Activated CD4-positive, alpha-beta memory T cell treated with anti-CD3 and anti-CD28 coated beads, Interleukin-2, amount 10 ng/mL, durations not matched to agents 7 days and 5 days (primary cell): ENCODE data around the gene RNF121. TPM values are rescaled to one million over a fixed set of nuclear protein-coding genes. Genes with fewer than 3 reads are reported as not detected.
"Not testable (repeated sequence)": the region's sequence is repeated elsewhere in the genome, so short reads cannot be mapped to it uniquely, and the experiment has no call there.

ENCODE experiments used
- CTCF ChIA-PET: fragments of 350-600 bp; sonication (Branson Sonifier 250); formaldehyde crosslinking; loops from one replicate; lab custom pipeline; 2021; ENCODE audit warnings: antibody characterized with exemption, inconsistent platforms; lab: Charles Lee
- POLR2A ChIA-PET: fragments of 350-600 bp; sonication (Branson Sonifier 250); formaldehyde crosslinking; loops from one replicate; lab custom pipeline; 2021; ENCODE audit warnings: antibody characterized with exemption; lab: Charles Lee
- DNase-seq: peaks from one replicate; pipeline ENCODE4 v3.0.0-alpha.2; 2020
- H3K27ac Mint-ChIP-seq: one replicate; pipeline ENCODE4 v1.8.0; 2021; ENCODE audit warnings: mild to moderate bottlenecking, mixed read lengths
- H3K27me3 Mint-ChIP-seq: one replicate; pipeline ENCODE4 v1.8.0; 2021; ENCODE audit warnings: mixed read lengths
- H3K36me3 Mint-ChIP-seq: one replicate; pipeline ENCODE4 v1.8.0; 2021; ENCODE audit warnings: low read depth, mixed read lengths
- H3K4me1 Mint-ChIP-seq: one replicate; pipeline ENCODE4 v1.8.0; 2021; ENCODE audit warnings: mixed read lengths
- H3K4me3 Mint-ChIP-seq: one replicate; pipeline ENCODE4 v1.8.0; 2021; ENCODE audit warnings: mild to moderate bottlenecking, mixed read lengths
- H3K9me3 Mint-ChIP-seq: one replicate; pipeline ENCODE4 v1.8.0; 2021; ENCODE audit warnings: mixed read lengths
- total RNA-seq, 2 experiments: library from RNA; stranded (reverse); gene quantifications; one replicate each; pipeline ENCODE4 v1.2.3, GENCODE V29; 2021

RNF121 gene
- total RNA-seq: 10 to 100 TPM; 25.7 to 28.1 TPM

DNA sequence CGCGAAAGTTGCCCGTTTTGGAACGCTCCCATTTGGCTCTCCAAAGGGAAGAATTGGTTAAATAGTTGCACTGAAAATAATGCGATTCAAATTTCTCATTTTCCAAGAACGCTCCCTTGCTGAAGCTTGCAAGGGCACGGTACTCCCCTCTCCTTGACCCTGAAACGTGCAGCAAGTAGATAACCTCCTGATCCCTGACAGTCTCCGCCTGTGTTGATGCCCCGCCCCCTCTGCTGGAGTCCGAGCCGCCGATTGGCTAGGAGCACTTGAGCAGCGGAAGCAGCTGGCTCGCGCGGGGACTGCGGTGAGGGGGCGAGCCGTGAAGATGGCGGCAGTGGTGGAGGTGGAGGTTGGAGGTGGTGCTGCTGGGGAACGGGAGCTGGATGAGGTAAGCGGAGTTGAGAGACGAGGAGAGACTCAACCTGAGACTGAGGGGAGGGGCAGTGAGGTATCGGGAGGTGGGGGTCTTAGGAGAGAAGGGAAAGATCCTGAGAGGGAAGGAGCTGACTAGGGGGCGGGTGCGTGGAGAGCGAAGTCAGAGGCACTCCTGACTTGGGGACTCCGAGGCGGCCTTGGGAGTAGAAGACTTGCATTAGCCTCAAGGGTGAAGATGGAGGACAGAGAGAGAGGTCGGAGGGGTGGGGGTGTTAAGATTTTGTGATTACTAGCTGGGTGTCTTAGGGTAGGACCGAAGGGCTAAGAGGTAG lies at the start of gene RNF121:
RNF121 (plus strand) TSS at position 310 of the 707 bp plus-strand sequence; CDS start at position 326, 16 bp downstream.
- no peaks in the 10 kb centered on the region for H3K9me3 Mint-ChIP-seq
- peaks cover 51% of the 10 kb centered on the region for H3K4me1 Mint-ChIP-seq
- H3K27me3 Mint-ChIP-seq: no peaks in the 10 kb centered on the region
- ChIA-PET POLR2A (interaction anchor here (0.8 to 3.6 kb wide), 26 partner anchors 9 to 591 kb away, joined by 3 to 47 read pairs (median 4); partner anchors contain the start of genes ANAPC15, IL18BP and LAMTOR1), CTCF (interaction anchor here (0.8 to 2.8 kb wide), 10 partner anchors 48 to 309 kb away, joined by 3 to 13 read pairs (median 4); partner anchors contain the start of gene IL18BP)
- DNase-seq: peak; percentile 98
- peaks cover 16% of the 10 kb centered on the region for H3K36me3 Mint-ChIP-seq
- peak within 1 kb of the TSS; percentile 94 for H3K27ac Mint-ChIP-seq
- H3K4me3 Mint-ChIP-seq: peak within 1 kb of the TSS; percentile 95

DNA sequence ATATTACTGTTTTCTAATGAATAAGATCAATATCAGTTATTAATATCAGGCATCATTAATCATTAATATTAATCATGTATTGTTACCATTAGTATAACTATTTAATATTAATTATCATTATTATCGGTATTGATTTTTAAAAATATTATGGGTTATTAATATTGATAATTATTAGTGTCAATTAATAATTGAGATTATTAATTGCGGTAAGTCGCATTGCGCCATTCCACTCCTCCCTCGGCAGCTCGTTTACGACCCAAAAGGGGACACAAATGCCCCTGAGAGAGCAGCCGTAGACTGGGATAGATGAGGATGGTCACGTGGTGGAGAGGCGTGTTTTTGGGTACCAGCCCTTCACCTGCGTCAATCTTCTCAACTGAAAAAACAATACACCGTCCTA lies 43.0 kb upstream of the RNF121 start:
- H3K4me3 Mint-ChIP-seq, DNase-seq, POLR2A ChIA-PET, H3K27me3 Mint-ChIP-seq, H3K4me1 Mint-ChIP-seq, H3K9me3 Mint-ChIP-seq, H3K27ac Mint-ChIP-seq, CTCF ChIA-PET: not testable (repeated sequence)
- peaks cover 12% of the 10 kb centered on the region for H3K36me3 Mint-ChIP-seq

DNA sequence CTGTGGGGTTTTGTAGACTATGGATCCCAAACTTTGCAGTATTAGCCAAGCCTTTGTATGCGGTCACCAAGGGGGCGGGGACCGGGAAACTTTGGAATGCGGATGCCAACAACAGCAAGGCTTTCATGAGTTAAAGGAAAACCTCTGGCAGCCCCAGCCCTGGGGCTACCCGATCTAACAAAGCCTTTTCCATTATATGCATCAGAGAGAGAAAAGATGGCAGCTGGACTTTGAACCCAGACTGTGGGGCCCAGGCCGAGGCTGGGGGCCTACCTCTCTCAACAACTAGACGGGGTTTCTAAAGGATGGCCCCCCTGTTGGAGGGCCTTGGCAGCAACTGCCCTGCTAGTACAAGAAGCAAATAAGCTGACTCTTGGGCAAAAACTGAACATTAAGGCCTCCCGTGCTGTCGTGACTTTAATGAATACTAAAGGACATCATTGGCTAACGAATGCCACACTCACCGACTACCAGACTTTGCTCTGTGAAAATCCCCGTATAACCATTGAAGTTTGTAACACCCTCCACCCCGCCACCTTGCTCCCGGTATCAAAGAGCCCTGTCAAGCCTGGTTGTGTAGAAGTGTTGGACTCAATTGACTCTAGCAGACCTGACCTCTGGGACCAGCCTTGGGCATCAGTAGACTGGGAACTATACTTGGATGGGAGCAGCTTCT lies 40.4 kb upstream of the RNF121 start:
- H3K4me3 Mint-ChIP-seq, H3K9me3 Mint-ChIP-seq, POLR2A ChIA-PET, H3K36me3 Mint-ChIP-seq, H3K4me1 Mint-ChIP-seq, H3K27ac Mint-ChIP-seq, H3K27me3 Mint-ChIP-seq, DNase-seq, CTCF ChIA-PET: not testable (repeated sequence)

DNA sequence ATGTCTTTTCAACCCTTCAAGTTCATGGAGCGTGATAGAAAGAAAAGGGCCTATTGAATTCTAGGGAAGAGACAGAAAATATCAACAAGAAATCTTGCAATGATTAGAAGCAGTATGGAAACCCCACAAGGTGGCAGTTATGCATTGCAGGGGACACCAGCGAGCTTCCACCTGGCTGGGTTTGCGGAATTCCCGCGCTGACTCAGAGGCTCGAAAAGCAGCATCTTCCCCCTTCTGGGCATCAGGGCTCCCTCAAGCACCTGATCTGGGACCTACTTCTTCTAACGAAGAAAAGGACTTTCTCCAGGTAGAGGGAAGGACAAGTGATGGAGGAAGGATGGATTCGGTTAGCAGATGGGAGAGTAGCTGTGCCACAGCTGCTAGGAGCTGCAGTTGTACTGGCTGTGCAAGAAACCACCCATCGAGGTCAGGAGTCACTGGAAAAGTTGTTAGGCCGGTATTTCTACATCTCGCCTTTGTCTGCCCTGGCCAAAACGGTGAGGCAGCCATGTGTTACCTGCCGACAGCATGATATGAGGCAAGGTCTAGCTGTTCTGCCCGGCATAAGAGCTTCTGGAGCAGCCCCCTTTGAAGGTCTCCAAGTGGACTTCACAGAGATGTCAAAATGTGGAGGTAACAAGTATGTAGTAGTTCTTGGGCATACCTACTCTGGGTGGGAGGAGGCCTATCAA lies 39.5 kb upstream of the RNF121 start:
- CTCF ChIA-PET, H3K36me3 Mint-ChIP-seq, H3K27ac Mint-ChIP-seq, H3K27me3 Mint-ChIP-seq, H3K4me3 Mint-ChIP-seq, H3K9me3 Mint-ChIP-seq, DNase-seq, POLR2A ChIA-PET, H3K4me1 Mint-ChIP-seq: not testable (repeated sequence)

DNA sequence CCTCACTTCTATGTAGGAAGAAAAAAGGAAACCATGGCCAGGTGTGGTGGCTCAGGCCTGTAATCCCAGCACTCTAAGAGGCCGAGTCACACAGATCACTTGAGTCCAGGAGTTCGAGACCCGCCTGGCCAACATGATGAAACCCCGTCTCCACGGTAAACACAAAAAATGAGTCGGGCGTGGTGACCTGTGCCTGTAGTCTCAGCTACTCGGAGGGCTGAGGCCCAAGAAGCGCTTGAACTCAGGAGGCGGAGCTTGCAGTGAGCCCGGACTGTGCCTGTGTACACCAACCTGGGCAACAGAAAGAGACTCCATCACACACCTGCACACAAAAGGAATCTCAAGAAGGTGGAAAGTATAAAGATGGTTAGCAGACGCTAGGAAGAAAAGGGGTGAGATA lies 32.9 kb upstream of the RNF121 start:
- Mint-ChIP-seq H3K4me3 (no peak overlapping the region), H3K27me3 (no peaks in the 10 kb centered on the region), H3K4me1 (no peaks in the 10 kb centered on the region), H3K9me3 (no peaks in the 10 kb centered on the region), H3K27ac (no peak overlapping the region), H3K36me3 (peaks cover 28% of the 10 kb centered on the region)
- no peak for DNase-seq
- ChIA-PET CTCF (no interaction called here), POLR2A (no interaction called here)

DNA sequence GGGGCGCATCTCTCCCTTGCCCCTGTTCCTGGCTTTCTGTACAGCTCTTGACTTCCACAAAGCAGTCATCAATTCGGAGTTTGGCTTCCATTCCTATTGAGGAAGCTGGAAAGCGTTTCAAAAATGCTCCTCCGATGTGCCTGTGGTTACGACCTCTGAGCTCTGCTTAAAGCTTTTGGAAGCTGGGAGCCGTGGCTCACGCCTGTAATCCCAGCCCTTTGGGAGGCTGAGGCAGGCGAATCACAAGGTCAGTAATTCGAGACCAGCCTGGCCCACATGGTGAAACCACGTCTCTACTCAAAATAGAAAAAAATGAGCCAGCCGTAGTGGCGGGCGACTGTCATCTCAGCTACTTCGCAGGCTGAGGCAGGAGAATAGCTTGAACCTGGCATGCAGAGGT lies 27.7 kb upstream of the RNF121 start:
- H3K27ac Mint-ChIP-seq, DNase-seq, H3K4me1 Mint-ChIP-seq, H3K9me3 Mint-ChIP-seq, H3K27me3 Mint-ChIP-seq, POLR2A ChIA-PET, H3K4me3 Mint-ChIP-seq, CTCF ChIA-PET: not testable (repeated sequence)
- H3K36me3 Mint-ChIP-seq: peaks cover 25% of the 10 kb centered on the region

DNA sequence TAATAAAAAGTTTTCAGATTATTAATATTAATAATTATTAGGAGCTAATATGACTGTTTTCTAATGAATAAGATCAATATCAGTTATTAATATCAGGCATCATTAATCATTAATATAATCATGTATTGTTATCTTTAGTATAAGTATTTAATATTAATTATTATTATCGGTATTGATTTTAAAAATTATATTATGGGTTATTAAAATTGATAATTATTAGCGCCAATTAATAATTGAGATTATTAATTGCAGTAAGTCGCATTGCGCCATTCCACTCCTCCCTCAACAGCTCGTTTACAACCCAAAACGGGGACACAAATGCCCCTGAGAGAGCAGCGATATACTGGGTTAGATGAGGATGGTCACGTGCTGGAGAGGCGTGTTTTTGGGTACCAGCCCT lies 20.6 kb upstream of the RNF121 start:
- ChIA-PET POLR2A (no interaction called here), CTCF (no interaction called here)
- no peak for DNase-seq
- H3K4me1 Mint-ChIP-seq: peaks cover 12% of the 10 kb centered on the region
- H3K27me3 Mint-ChIP-seq: no peaks in the 10 kb centered on the region
- no peak overlapping the region for H3K27ac Mint-ChIP-seq
- no peaks in the 10 kb centered on the region for H3K9me3 Mint-ChIP-seq
- H3K4me3 Mint-ChIP-seq: no peak overlapping the region
- peaks cover 30% of the 10 kb centered on the region for H3K36me3 Mint-ChIP-seq

DNA sequence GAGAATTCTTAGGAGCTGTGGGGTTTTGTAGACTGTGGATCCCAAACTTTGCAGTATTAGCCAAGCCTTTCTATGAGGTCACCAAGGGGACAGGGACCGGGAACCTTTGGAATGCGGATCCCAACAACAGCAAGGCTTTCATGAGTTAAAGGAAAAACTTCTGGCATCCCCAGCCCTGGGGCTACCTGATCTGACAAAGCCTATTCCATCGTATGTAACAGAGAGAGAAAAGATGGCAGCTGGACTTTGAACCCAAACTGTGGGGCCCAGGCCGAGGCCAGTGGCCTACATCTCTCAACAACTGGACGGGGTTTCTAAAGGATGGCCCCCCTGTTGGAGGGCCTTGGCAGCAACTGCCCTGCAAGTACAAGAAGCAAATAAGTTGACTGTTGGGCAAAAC lies 18.1 kb upstream of the RNF121 start:
- POLR2A ChIA-PET, CTCF ChIA-PET, H3K27me3 Mint-ChIP-seq, H3K27ac Mint-ChIP-seq, DNase-seq, H3K9me3 Mint-ChIP-seq, H3K4me3 Mint-ChIP-seq: not testable (repeated sequence)
- H3K36me3 Mint-ChIP-seq: peaks cover 42% of the 10 kb centered on the region
- H3K4me1 Mint-ChIP-seq: peaks cover 26% of the 10 kb centered on the region

DNA sequence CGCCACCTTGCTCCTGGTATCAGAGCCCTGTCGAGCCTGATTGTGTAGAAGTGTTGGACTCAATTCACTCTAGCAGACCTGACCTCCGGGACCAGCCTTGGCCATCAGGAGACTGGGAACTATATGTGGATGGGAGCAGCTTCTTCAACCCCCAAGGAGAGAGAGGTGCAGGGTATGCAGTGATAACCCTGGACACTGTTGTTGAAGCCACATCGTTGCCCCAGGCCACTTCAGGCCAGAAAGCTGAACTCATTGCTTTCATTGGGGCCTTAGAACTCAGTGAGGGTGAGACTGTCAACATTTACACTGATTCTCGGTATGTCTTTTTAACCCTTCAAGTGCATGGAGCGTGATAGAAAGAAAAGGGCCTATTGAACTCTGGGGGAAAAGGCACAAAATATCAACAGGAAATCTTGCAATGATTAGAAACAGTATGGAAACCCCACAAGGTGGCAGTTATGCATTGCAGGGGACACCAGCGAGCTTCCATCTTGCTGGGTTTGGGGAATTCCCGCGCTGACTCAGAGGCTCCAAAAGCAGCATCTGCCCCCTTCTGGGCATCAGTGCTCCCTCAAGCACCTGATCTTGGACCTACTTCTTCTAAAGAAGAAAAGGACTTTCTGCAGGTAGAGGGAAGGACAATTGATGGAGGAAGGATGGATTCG lies 17.4 kb upstream of the RNF121 start:
- peaks cover 26% of the 10 kb centered on the region for H3K4me1 Mint-ChIP-seq
- H3K27ac Mint-ChIP-seq: peak overlapping the region; percentile 4
- POLR2A ChIA-PET, H3K4me3 Mint-ChIP-seq, H3K27me3 Mint-ChIP-seq, CTCF ChIA-PET, H3K9me3 Mint-ChIP-seq: not testable (repeated sequence)
- peaks cover 49% of the 10 kb centered on the region for H3K36me3 Mint-ChIP-seq
- DNase-seq: peak; percentile 62

DNA sequence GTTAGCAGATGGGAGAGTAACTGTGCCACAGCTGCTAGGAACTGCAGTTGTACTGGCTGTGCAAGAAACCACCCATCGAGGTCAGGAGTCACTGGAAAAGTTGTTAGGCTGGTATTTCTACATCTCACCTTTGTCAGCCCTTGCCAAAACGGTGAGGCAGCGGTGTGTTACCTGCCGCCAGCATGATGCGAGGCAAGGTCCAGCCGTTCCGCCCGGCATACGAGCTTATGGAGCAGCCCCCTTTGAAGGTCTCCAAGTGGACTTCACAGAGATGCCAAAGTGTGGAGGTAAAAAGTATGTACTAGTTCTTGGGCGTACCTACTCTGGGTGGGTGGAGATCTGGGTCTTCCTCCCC lies 16.9 kb upstream of the RNF121 start:
- POLR2A ChIA-PET, H3K27me3 Mint-ChIP-seq, H3K4me3 Mint-ChIP-seq, H3K9me3 Mint-ChIP-seq, H3K27ac Mint-ChIP-seq, DNase-seq, CTCF ChIA-PET: not testable (repeated sequence)
- H3K4me1 Mint-ChIP-seq: peaks cover 26% of the 10 kb centered on the region
- H3K36me3 Mint-ChIP-seq: peaks cover 52% of the 10 kb centered on the region

DNA sequence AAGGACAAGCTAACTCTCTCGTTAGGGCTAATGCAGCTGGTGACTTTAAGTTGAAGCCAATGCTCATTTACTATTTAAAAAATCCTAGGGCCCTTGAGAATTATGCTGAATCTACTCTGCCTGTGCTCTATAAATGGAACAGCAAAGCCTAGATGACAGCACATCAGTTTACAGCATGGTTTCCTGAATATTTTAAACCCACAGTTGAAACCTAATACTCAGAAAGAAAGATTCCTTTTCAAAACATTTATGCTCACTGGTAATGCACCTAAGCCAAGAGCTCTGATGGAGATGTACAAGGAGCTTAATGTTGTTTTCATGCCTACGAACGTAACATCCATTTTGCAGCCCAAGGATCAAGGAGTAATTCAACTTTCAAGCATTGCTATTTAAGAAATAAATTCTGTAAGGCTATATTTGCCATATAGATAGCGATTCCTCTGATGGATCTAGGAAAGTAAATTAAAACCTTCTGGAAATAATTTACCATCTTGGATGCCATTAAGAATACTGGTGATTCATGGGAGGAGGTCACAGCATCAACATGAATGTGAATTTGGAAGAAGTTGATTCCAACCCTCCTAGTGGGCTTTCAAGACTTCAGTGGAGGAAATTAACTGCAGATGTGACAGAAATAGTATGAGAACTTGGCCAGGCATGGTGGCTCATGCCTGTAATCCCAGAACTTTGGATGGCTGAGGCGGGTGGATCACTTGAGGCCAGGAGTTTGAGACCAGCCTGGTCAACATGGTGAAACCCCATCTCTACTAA lies 14.9 kb upstream of the RNF121 start:
- H3K36me3 Mint-ChIP-seq: peaks cover 61% of the 10 kb centered on the region
- H3K27ac Mint-ChIP-seq: peak overlapping the region; percentile 52
- H3K9me3 Mint-ChIP-seq: no peaks in the 10 kb centered on the region
- no peaks in the 10 kb centered on the region for H3K27me3 Mint-ChIP-seq
- ChIA-PET POLR2A (no interaction called here), CTCF (interaction anchor here (0.7 kb wide), 2 partner anchors 63 to 1310 kb away, joined by 4 read pairs; no protein-coding TSS in a partner anchor)
- H3K4me3 Mint-ChIP-seq: no peak overlapping the region
- H3K4me1 Mint-ChIP-seq: peaks cover 26% of the 10 kb centered on the region
- DNase-seq: no peak

DNA sequence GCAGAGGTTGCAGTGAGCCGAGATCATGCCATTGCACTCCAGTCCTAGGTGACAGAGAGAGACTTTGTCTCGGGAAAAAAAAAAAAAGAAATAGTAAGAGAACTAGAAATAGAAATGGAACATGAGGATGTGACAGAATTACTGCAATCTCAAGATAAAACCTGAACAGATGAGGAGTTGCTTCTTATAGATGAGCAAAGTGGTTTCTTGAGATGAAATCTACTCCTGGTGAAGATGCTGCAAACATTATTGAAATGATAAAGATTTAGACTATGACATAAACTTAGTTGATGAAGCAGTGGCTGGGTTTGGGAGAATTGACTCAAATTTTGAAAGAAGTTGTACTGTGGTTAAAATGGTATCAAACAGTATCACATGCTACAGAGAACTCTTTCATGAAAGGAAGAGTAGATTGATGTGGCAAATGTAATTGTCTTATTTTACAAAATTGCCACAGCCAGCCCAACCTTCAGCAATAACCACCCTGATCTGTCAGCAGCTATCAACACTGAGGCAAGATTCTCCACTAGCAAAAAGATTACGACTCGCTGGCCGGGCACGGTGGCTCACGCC lies 14.1 kb upstream of the RNF121 start:
- H3K4me1 Mint-ChIP-seq: peaks cover 26% of the 10 kb centered on the region
- no peaks in the 10 kb centered on the region for H3K9me3 Mint-ChIP-seq
- H3K27me3 Mint-ChIP-seq: no peaks in the 10 kb centered on the region
- H3K27ac Mint-ChIP-seq: peak overlapping the region; percentile 52
- H3K36me3 Mint-ChIP-seq: peaks cover 62% of the 10 kb centered on the region
- CTCF ChIA-PET: interaction anchor here (0.7 kb wide), 1 partner anchor 326 kb away, joined by 3 read pairs; no protein-coding TSS in a partner anchor
- DNase-seq: no peak
- H3K4me3 Mint-ChIP-seq: no peak overlapping the region
- POLR2A ChIA-PET: interaction anchor here (2.2 kb wide), 1 partner anchor 13 kb away, joined by 8 read pairs; the partner anchor contains the start of gene XNDC1N
